GM12891 (cell line): ENCODE data around the gene TM4SF1.

Experiments used
- POLR2A ChIP-seq: IDR thresholded peaks from 2 replicates; pipeline ENCODE4 v1.6.1; 2011; ENCODE audit warnings: low read depth, low read length, control low read depth
- POLR2AphosphoS5 ChIP-seq: IDR thresholded peaks from 2 replicates; pipeline ENCODE4 v1.6.1; 2011; ENCODE audit warnings: low read depth, low read length, control low read depth

GRCh38 chr3:149340310-149340933 lies 37.0 kb downstream of the TM4SF1 start:
- TF ChIP-seq POLR2A (no peak), POLR2AphosphoS5 (no peak)
